GM12872 (cell line): ENCODE measurements around the gene RNF126.

Experiments
- CTCF ChIP-seq: IDR thresholded peaks from 3 replicates; pipeline ENCODE4 v1.5.1; 2011; ENCODE audit warnings: low read depth, mild to moderate bottlenecking, low read length, moderate library complexity; ENCODE audit not compliant: insufficient read depth

The RNF126 gene

GRCh38 chr19:655691-656090 is 7.3 kb downstream of the RNF126 start:
- TF ChIP-seq CTCF, result no peak

GRCh38 chr19:653425-653824 is 9.6 kb downstream of the RNF126 start:
- TF ChIP-seq CTCF, result no peak

GRCh38 chr19:652467-653389 is 10.3 kb downstream of the RNF126 start:
- TF ChIP-seq CTCF, result no peak

GRCh38 chr19:651991-652390 is 11.0 kb downstream of the RNF126 start:
- TF ChIP-seq CTCF, result no peak

GRCh38 chr19:651114-651818 is 11.7 kb downstream of the RNF126 start:
- TF ChIP-seq CTCF, result no peak

GRCh38 chr19:650121-650520 is 12.9 kb downstream of the RNF126 start:
- TF ChIP-seq CTCF, result no peak
